SW480 (cell line): ENCODE results near the gene SEC24C.
"Not testable (repeated sequence)": the region's sequence is repeated elsewhere in the genome, so short reads cannot be mapped to it uniquely, and the experiment has no call there.

Experiments
- DNase-seq: peaks from one replicate; pipeline ENCODE4 v3.0.0-alpha.2; 2016; ENCODE audit warnings: low spot score

SEC24C gene

DNA sequence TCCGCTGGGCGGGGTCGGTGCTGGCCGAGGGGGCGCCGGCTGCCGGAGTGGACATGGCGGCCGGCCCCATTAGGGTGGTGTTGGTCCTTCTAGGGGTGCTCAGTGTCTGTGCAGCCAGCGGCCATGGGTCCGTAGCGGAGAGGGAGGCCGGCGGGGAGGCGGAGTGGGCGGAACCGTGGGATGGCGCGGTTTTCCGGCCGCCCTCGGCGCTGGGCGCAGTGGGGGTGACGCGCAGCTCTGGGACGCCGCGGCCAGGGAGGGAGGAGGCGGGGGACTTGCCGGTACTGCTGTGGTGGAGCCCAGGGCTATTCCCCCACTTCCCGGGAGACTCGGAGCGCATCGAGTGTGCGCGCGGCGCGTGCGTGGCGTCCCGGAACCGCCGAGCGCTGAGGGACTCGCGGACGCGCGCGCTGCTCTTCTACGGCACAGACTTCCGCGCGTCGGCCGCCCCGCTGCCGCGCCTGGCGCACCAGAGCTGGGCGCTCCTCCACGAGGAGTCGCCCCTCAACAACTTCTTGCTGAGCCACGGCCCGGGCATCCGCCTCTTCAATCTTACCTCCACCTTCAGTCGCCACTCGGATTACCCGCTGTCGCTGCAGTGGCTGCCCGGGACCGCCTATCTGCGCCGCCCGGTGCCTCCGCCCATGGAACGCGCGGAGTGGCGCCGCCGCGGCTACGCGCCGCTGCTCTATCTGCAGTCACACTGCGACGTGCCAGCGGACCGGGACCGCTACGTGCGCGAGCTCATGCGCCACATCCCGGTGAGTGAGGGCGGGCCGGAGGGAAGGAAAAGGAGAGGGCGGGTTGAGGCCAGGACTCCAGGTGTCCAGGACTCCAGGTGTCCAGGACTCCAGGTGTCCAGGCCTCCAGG is 28.3 kb downstream of the SEC24C start:
- peak; percentile 82 for DNase-seq

- DNase-seq = peak; percentile 9
These were observed 29.1 kb downstream of the SEC24C start for GRCh38 chr10:73773152-73773879.

GRCh38 chr10:73774637-73775036 is 30.5 kb downstream of the SEC24C start:
- DNase-seq = peak; percentile 40

DNA sequence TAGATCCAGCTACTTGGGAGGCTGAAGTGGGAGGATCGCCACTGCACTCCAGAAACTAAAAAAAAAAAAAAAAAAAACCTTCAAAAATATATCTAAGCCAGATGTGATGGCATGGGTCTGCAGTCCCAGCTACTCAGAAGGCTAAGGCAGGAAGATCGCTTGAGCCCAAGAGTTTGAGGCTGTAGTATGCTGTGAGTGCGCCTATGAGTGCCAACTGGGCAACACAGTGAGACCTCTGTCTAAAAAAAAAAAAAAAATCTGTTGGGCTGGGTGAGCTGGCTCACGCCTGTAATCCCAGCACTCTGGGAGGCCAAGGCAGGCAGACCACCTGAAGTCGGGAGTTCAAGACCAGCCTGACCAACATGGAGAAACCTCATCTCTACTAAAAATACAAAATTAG is 34.8 kb downstream of the SEC24C start:
- DNase-seq = no peak

DNA sequence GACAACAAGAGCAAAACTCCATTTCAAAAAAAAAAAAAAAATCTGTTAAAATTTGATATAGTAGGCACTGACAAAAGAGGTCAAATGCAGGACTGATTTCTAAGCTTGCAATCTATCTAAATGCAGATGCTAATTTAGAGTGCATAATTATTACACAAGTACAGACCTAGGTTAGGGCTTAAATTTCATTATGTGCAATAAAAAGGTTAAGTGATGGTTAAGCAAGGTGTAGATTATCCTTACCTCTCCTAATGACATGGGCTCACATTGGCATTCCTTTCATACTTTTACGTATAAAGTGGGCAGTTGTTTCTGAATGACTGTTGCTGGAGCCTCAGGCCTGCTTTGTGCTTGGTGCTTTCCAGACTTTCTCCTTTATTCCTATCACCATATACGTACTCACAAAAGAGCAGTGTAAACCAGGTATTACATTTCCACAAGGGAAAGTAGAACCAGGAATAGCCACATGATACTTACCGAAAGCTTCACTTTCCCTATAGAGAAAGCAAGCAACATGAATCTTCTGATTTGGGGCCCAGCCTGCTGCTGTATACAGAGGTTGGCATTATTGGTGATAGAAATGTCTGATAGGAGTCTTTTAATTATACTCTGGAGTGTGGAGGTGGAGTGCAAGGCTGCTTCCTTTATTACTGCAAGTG is 35.5 kb downstream of the SEC24C start:
- no peak for DNase-seq

DNA sequence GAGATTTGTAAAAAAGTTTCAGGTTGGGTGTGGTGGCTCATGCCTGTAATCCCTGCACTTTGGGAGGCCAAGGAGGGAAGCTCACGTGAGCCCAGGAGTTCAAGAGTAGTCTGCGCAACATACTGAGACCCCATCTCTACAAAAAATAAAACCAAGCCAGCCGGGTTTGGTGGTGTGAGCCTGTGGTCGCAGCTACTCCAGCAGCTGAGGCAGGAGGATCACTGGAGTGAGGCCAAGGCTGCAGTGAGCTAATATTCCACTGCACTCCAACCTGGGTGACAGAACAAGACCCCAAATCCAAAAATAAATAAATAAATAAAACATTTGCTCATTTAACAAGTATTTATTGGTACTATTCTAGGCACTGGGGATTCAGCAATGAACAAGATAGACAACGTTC is 36.1 kb downstream of the SEC24C start:
- no peak for DNase-seq

- DNase-seq = no peak
These were observed 36.8 kb downstream of the SEC24C start for GRCh38 chr10:73780966-73781365.

GRCh38 chr10:73781548-73781878 is 37.3 kb downstream of the SEC24C start:
- DNase-seq = no peak

- peak; percentile 80 for DNase-seq
These were observed 37.9 kb downstream of the SEC24C start, which contains the start of gene CHCHD1 for GRCh38 chr10:73781879-73782748. CHCHD1 (plus strand) TSS chr10:73782048; CDS start chr10:73782076, 28 bp downstream.

DNA sequence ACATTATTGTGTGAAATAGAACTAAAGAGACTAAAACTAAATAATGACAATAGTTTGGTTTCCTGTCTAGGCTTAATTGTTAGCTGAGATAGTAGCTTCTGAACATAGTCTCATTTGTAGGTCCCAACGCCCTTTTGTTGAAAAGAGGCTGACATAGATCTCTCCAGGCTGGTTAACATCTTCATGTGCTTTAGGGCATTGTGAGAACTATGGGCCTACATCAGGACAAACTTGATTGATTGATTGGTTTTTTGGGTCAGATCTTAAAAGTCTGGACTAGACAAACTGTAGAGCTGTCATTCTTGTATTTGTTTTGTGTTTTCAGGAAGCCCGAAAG is 38.5 kb downstream of the SEC24C start:
- no peak for DNase-seq

- peak; percentile 93 for DNase-seq
These were observed 41.1 kb downstream of the SEC24C start, which contains the start of gene ZSWIM8 for GRCh38 chr10:73785211-73785720. ZSWIM8 (plus strand) TSS chr10:73785606; CDS start chr10:73785879, 273 bp downstream.

DNA sequence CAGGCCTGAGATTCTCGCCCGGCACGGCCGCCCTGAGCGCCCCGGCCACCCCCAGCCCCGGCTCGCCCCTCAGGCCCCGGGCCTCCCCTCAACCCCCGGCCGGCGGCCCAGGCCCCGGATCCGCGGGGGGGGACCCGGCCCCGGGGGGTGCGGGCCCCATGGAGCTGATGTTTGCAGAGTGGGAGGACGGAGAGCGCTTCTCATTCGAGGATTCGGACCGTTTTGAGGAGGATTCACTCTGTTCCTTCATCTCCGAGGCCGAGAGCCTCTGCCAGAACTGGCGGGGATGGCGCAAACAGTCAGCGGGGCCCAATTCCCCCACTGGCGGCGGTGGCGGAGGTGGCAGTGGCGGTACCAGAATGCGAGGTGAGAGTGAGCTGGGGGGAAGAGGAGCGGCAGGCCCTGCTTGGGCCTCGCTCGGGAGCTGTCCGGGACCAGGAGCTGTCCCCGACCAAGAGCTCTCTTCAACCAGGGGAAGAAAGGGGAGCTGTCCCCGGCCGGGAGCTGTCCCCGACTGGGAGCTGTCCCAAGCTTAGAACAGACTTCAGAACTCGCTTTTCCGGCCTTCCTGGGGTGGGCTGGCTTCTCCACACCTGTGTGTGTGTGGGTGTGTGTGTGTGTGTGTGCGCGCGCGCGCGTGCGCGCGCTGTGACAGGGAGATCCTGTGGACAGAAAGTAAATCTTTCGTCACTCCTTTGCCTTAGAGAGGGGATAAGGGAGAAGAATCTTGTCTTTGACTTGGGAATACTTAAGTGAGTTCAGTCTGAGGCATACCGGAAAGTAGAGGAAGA is 41.7 kb downstream of the SEC24C start:
- peak; percentile 33 for DNase-seq

GRCh38 chr10:73786512-73786885 is 42.3 kb downstream of the SEC24C start:
- no peak for DNase-seq

DNA sequence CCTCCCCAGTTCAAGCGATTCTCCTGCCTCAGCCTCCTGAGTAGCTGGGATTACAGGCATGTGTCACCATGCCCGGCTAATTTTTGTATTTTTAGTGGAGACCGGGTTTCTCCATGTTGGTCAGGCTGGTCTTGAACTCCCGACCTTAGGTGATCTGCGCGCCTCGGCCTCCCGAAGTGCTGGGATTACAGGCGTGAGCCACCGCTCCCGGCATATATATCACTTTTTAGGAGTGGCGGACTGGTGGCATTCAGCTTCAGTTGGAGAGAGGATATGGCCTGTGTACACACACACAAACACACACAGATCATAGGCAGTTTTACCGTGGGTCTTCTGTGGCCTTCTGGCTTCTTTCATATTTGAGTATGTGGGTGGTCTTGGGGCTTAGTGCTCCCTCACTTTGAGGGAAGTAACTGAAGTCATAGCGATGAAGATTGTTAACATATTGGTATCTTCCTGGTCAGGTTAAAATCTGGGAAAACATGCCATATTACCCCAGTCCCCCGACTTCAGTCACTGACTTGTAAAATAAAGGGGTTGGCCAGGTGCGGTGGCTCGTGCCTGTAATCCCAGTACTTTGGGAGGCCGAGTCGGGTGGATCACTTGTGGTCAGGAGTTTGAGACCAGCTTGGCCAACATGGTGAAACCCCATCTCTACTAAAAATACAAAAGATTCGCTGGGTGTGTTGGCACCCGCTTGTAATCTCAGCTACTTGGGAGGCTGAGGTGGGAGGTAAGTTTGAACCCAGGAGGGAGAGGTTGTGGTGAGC is 43.0 kb downstream of the SEC24C start:
- DNase-seq = not testable (repeated sequence)

- DNase-seq = no peak
These were observed 44.9 kb downstream of the SEC24C start for GRCh38 chr10:73788864-73789658.

DNA sequence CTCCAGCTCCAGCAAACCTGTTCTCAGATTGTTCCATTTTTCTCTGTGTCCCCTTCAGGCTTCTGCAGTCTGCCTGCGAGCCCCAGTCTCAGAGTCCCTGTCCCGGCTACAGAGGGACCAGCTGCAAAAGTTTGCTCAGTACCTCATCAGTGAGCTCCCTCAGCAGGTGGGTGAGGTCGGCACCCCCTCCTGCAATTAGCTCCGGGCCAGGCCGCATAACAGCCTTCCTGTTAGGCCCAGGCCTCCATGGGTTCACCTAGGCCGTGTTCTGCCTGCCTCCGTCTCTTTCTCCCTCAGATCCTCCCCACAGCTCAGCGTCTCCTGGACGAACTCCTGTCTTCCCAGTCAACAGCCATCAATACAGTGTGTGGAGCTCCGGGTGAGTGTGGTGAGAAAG is 45.5 kb downstream of the SEC24C start:
- no peak for DNase-seq

GRCh38 chr10:73790886-73791625 is 46.9 kb downstream of the SEC24C start:
- DNase-seq = no peak

- DNase-seq = no peak
These were observed 47.8 kb downstream of the SEC24C start for GRCh38 chr10:73791871-73792400.
